Erythroblast (primary cell): ENCODE results near the gene F8.
"Not testable (repeated sequence)": the region's sequence is repeated elsewhere in the genome, so short reads cannot be mapped to it uniquely, and the experiment has no call there.

Experiments used
- GATA1 ChIP-seq: IDR thresholded peaks from 2 replicates; pipeline ENCODE4 v1.6.1; 2011; ENCODE audit warnings: low read depth, mild to moderate bottlenecking, control low read depth, low read length, moderate library complexity
- POLR2A ChIP-seq: IDR thresholded peaks from 2 replicates; pipeline ENCODE4 v1.6.1; 2011; ENCODE audit warnings: mild to moderate bottlenecking, low read length

DNA sequence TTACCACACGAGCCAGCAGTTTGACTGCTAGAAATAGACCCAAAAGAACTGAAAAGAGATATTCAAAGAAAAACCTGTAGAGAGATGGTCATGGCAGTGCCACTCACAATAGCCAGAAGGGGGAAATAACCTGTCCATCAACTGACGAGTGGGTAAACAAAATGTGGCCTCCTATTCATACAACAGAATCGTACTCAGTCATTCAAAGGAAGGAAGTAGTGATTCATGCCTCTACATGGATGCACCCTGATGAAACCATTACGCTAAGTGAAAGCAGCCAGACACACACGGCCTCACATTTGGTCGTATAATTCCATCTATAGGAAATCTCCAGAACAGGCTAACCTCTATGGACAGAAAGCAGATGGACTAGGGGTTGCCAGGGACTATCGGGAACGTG is 138.5 kb downstream of the F8 start:
- not testable (repeated sequence) for TF ChIP-seq POLR2A, GATA1
